Fibroblast of skin of abdomen (primary cell): ENCODE results near the gene PACRG.
A peak's percentile ranks its signal among the peaks of the same experiment; 100 is the strongest.

Source experiments
- DNase-seq: peaks from one replicate; pipeline ENCODE4 v3.0.0-alpha.2; 2013

The PACRG gene

GRCh38 chr6:162710936-162711335, 16.8 kb upstream of the PACRG start:
- no peak for DNase-seq

GRCh38 chr6:162711376-162711775, 16.4 kb upstream of the PACRG start:
- no peak for DNase-seq

- DNase-seq = no peak
These were observed 15.1 kb upstream of the PACRG start for GRCh38 chr6:162712694-162713093.

GRCh38 chr6:162713974-162714780, 13.6 kb upstream of the PACRG start:
- DNase-seq = no peak

GRCh38 chr6:162715601-162716000, 12.2 kb upstream of the PACRG start:
- DNase-seq = no peak

GRCh38 chr6:162719528-162719927, 8.2 kb upstream of the PACRG start:
- no peak for DNase-seq

- DNase-seq = no peak
These were observed 6.4 kb upstream of the PACRG start for GRCh38 chr6:162721404-162721687.

- no peak for DNase-seq
These were observed 5.5 kb upstream of the PACRG start for GRCh38 chr6:162722226-162722625.

- DNase-seq = no peak
These were observed 5.1 kb upstream of the PACRG start for GRCh38 chr6:162722633-162723032.

GRCh38 chr6:162726947-162727321, 840 bp upstream of the PACRG start:
- peak; percentile 2 for DNase-seq

- DNase-seq = no peak
These were observed 423 bp downstream of the PACRG start for GRCh38 chr6:162728197-162728596.

GRCh38 chr6:162728706-162729105, 932 bp downstream of the PACRG start:
- DNase-seq = no peak

GRCh38 chr6:162730502-162730901, 2.7 kb downstream of the PACRG start:
- DNase-seq = no peak

GRCh38 chr6:162733489-162733888, 5.7 kb downstream of the PACRG start:
- DNase-seq = no peak

GRCh38 chr6:162736961-162737360, 9.2 kb downstream of the PACRG start:
- no peak for DNase-seq

- DNase-seq = peak; percentile 37
These were observed 23.0 kb downstream of the PACRG start for GRCh38 chr6:162750776-162751175.

- DNase-seq = no peak
These were observed 23.6 kb downstream of the PACRG start for GRCh38 chr6:162751211-162751859.

- no peak for DNase-seq
These were observed 26.0 kb downstream of the PACRG start for GRCh38 chr6:162753775-162754174.

GRCh38 chr6:162770136-162770535, 42.4 kb downstream of the PACRG start:
- DNase-seq = no peak

- no peak for DNase-seq
These were observed 43.2 kb downstream of the PACRG start for GRCh38 chr6:162770955-162771354.

- DNase-seq = no peak
These were observed 44.7 kb downstream of the PACRG start for GRCh38 chr6:162772466-162772865.

GRCh38 chr6:162773996-162774395, 46.2 kb downstream of the PACRG start:
- no peak for DNase-seq

GRCh38 chr6:162777091-162777490, 49.3 kb downstream of the PACRG start:
- DNase-seq = no peak

GRCh38 chr6:162778603-162779002, 50.8 kb downstream of the PACRG start:
- no peak for DNase-seq
